Measurements from ENCODE around the gene CIAO3. TPM values are rescaled to one million over a fixed set of nuclear protein-coding genes. Genes with fewer than 3 reads are reported as not detected.
A peak's percentile ranks its signal among the peaks of the same experiment; 100 is the strongest.

CIAO3 gene
- total RNA-seq, 2 donors from 2014 or later = 41.4 to 43.3 TPM

DNA sequence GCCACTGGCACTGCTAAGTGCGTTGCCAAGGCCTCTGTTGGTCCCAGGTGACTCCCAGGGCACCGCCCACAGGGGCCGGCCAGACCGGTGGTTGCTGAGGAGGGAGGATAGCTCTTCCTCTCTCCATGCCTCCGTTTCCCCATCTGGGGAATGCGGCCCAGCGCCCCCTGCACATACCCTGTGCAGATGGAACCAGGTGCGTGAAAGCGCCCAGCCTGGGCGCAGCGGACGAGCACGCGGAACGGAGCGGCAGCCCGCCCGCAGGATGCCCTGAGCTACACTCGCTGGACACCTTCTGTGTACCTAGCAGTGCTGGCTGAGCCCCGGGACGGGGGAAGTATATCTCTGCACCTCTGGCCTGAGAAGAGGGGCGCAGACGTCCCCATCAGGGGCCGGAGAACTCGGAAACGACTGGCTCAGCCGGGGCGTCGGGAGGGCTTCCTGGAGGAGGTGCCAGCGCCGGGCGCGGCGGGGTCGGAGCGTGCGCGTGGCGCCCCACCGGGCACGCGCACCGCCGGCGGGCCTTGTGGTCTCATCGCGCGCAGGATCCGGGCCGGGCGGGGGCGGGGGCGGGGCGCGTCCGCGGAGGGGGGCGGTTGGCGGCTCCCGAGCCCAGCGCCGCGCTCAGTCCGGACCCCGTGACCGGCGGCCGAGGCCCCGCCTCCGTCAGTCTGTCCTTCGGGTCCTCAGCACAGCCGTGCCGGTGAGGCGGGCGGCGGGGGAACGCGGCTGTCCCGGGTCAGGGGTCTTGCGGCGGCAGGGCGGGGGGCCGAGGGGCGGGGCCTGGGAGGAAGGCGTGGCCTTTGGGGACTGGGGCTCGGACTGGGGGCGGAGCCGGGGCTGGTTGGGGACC, 14.1 kb downstream of the CIAO3 start, which contains the start of the genes CCDC78 and HAGHL:
Gene CCDC78 (minus strand): TSS at position 6 of the 853 bp plus-strand sequence. CDS start 76 bp downstream, outside the sequence.
Gene HAGHL (plus strand): TSS at position 669 of the 853 bp plus-strand sequence. CDS start 404 bp downstream, outside the sequence.
- no peaks in the 10 kb centered on the region for H3K4me1 Mint-ChIP-seq
- H3K27me3 ChIP-seq (ENCODE audit: control insufficient read depth, insufficient read depth, low read length, poor library complexity, severe bottlenecking) = peaks cover 19% of the 10 kb centered on the region
- no peaks in the 10 kb centered on the region for H3K36me3 Mint-ChIP-seq (ENCODE audit: low read depth)
- H3K36me3 ChIP-seq (ENCODE audit: control insufficient read depth, insufficient read depth, low read length) = no peaks in the 10 kb centered on the region
- no peak within 1 kb of the TSS for H3K27ac ChIP-seq (ENCODE audit: low read depth, low read length)
- H3K27ac Mint-ChIP-seq = no peak within 1 kb of the TSS
- H3K4me3 Mint-ChIP-seq = peak within 1 kb of the TSS; percentile 53
- H3K9me3 ChIP-seq (ENCODE audit: control insufficient read depth, low read length) = no peaks in the 10 kb centered on the region
- peak; percentile 92 for DNase-seq
- H3K9ac ChIP-seq (ENCODE audit: extremely low read depth, low read length, poor library complexity, severe bottlenecking) = no peak within 1 kb of the TSS
- 2 to 3% methylated on average over 11 to 88 of the region's 88 CpGs for WGBS, 2 experiments (ENCODE audit: insufficient coverage in 1 of 2, insufficient read length in 1 of 2)
- H3K9me3 Mint-ChIP-seq = no peaks in the 10 kb centered on the region
- peak within 1 kb of the TSS; percentile 79 for H3K4me3 ChIP-seq (ENCODE audit: low read length)
- H3K27me3 Mint-ChIP-seq (ENCODE audit: insufficient read depth) = peaks cover 15% of the 10 kb centered on the region
- peaks cover 3% of the 10 kb centered on the region for H3K4me1 ChIP-seq (ENCODE audit: control insufficient read depth, insufficient read depth, low read length)
- TF ChIP-seq CTCF (conservative IDR thresholded peaks at IDR 0.05) = no peak

DNA sequence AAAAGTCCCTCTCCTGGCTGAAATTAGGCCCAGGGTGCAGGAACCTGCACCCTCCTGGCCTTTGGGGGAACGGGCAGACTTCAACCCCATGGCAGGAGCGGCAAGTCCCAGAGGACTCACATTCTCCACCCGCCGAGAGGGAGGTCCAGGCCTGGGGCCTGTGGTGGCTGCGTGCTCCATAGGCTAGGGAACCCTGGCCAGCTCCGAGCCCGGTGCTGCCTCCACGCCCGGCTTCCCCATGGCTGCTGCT, 14.7 kb downstream of the CIAO3 start:
- Histone ChIP-seq H3K4me3 (ENCODE audit: low read length) (no peak overlapping the region), H3K36me3 (ENCODE audit: control insufficient read depth, insufficient read depth, low read length) (no peaks in the 10 kb centered on the region), H3K4me1 (ENCODE audit: control insufficient read depth, insufficient read depth, low read length) (peaks cover 3% of the 10 kb centered on the region), H3K27me3 (ENCODE audit: control insufficient read depth, insufficient read depth, low read length, poor library complexity, severe bottlenecking) (peaks cover 19% of the 10 kb centered on the region), H3K9me3 (ENCODE audit: control insufficient read depth, low read length) (no peaks in the 10 kb centered on the region), H3K9ac (ENCODE audit: extremely low read depth, low read length, poor library complexity, severe bottlenecking) (no peak overlapping the region), H3K27ac (ENCODE audit: low read depth, low read length) (no peak overlapping the region)
- TF ChIP-seq CTCF (conservative IDR thresholded peaks at IDR 0.05) = no peak
- Mint-ChIP-seq H3K4me3 (peak overlapping the region; percentile 53), H3K36me3 (ENCODE audit: low read depth) (no peaks in the 10 kb centered on the region), H3K27ac (no peak overlapping the region), H3K27me3 (ENCODE audit: insufficient read depth) (peaks cover 15% of the 10 kb centered on the region), H3K9me3 (no peaks in the 10 kb centered on the region), H3K4me1 (no peaks in the 10 kb centered on the region)
- DNase-seq = no peak
- WGBS, 2 experiments (ENCODE audit: insufficient coverage in 1 of 2, insufficient read length in 1 of 2) = 48 to 60% methylated on average over 1 to 9 of the region's 9 CpGs

DNA sequence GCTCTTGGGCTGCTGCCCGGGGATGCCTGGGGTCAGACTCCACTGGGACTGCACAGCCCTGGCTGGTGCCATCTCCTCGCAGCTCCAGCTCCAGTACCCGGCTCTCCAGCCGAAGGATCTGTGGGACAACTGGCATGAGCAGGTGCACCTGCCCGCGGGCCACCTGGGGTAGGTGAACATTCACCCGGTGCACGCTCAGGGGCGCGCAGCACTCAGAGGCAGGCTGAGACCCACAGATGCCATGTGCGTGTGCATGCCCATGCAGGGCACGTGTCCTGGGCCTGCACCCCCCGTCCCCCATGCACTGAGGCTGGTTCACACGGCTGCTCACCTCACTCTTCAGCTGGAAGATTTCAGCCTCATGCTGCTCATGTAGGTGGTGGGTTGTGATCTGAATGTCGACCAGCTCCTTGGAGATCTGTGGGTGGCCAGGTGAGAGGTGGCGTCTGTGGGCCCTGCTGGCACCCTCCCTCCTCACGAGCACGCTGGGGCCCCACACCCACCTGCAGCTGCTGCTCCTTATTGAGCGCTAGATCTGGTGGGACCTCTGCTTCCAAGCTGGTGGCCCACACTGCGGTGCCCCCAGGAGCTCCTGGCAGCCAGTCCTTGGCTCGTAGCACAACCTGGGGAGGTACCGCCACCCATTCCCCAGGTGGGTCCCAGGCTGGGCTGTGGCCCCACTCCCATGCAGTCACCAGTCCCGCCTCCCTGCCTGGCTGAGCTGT, 15.2 kb downstream of the CIAO3 start:
- Mint-ChIP-seq H3K4me1 (no peaks in the 10 kb centered on the region), H3K27me3 (ENCODE audit: insufficient read depth) (peaks cover 15% of the 10 kb centered on the region), H3K9me3 (no peaks in the 10 kb centered on the region), H3K36me3 (ENCODE audit: low read depth) (no peaks in the 10 kb centered on the region), H3K4me3 (no peak overlapping the region), H3K27ac (no peak overlapping the region)
- Histone ChIP-seq H3K4me3 (ENCODE audit: low read length) (no peak overlapping the region), H3K36me3 (ENCODE audit: control insufficient read depth, insufficient read depth, low read length) (no peaks in the 10 kb centered on the region), H3K27ac (ENCODE audit: low read depth, low read length) (no peak overlapping the region), H3K9ac (ENCODE audit: extremely low read depth, low read length, poor library complexity, severe bottlenecking) (no peak overlapping the region), H3K9me3 (ENCODE audit: control insufficient read depth, low read length) (no peaks in the 10 kb centered on the region), H3K4me1 (ENCODE audit: control insufficient read depth, insufficient read depth, low read length) (peaks cover 3% of the 10 kb centered on the region), H3K27me3 (ENCODE audit: control insufficient read depth, insufficient read depth, low read length, poor library complexity, severe bottlenecking) (peaks cover 19% of the 10 kb centered on the region)
- DNase-seq = no peak
- 87 to 88% methylated on average over 18 to 23 of the region's 23 CpGs for WGBS, 2 experiments (ENCODE audit: insufficient coverage in 1 of 2, insufficient read length in 1 of 2)
- TF ChIP-seq CTCF (conservative IDR thresholded peaks at IDR 0.05) = no peak
